Measurements from ENCODE around the gene NPY. TPM values are rescaled to one million over a fixed set of nuclear protein-coding genes. Genes with fewer than 3 reads are reported as not detected.

Gene NPY
- total RNA-seq, 2 experiments from 2014 or later, result not detected

DNA sequence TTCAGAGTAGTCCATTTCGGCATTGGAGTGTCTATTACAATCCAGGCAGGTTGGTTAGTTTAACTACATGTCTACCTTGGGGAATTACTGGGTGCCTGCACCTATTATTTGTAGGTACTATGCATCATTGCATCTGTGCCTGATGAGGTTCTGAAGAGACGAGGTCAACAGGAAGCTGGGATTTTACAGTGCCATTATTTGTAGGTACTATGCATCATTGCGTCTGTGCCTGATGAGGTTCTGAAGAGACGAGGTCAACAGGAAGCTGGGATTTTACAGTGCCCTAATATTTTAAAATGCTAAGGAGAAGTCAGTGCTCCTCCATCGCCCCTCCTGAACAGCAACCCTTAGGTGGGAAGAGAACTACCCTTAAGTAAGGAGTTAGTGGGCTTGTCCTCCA is 41.7 kb downstream of the NPY start:
- H3K4me3 Mint-ChIP-seq, result no peak overlapping the region
- no peaks in the 10 kb centered on the region for H3K36me3 Mint-ChIP-seq
- DNase-seq (no peak), ATAC-seq (ENCODE audit: low read depth) (no peak)
- no peaks in the 10 kb centered on the region for H3K9me3 Mint-ChIP-seq
- peaks cover 13% of the 10 kb centered on the region for H3K27me3 Mint-ChIP-seq
- no peaks in the 10 kb centered on the region for H3K4me1 Mint-ChIP-seq
- H3K27ac Mint-ChIP-seq, result no peak overlapping the region
- POLR2A ChIA-PET, result no interaction called here

GRCh38 chr7:24328050-24328449 is 44.1 kb downstream of the NPY start:
- no peaks in the 10 kb centered on the region for H3K36me3 Mint-ChIP-seq
- H3K27me3 Mint-ChIP-seq, result peaks cover 7% of the 10 kb centered on the region
- peaks cover 2% of the 10 kb centered on the region for H3K9me3 Mint-ChIP-seq
- POLR2A ChIA-PET, result no interaction called here
- no peak for ATAC-seq (ENCODE audit: low read depth)
- H3K4me3 Mint-ChIP-seq, result no peak overlapping the region
- no peak overlapping the region for H3K27ac Mint-ChIP-seq
- no peak for DNase-seq
- no peaks in the 10 kb centered on the region for H3K4me1 Mint-ChIP-seq

- Mint-ChIP-seq H3K27ac (no peak overlapping the region), H3K4me1 (no peaks in the 10 kb centered on the region), H3K4me3 (no peak overlapping the region), H3K27me3 (peaks cover 8% of the 10 kb centered on the region), H3K36me3 (no peaks in the 10 kb centered on the region), H3K9me3 (peaks cover 2% of the 10 kb centered on the region)
- POLR2A ChIA-PET, result no interaction called here
- DNase-seq, result no peak
- ATAC-seq (ENCODE audit: low read depth), result no peak
Observed at GRCh38 chr7:24328894-24329293, 44.9 kb downstream of the NPY start.

- ATAC-seq (ENCODE audit: low read depth), result no peak
- H3K9me3 Mint-ChIP-seq, result peaks cover 2% of the 10 kb centered on the region
- no peak for DNase-seq
- H3K27me3 Mint-ChIP-seq, result peaks cover 9% of the 10 kb centered on the region
- no peaks in the 10 kb centered on the region for H3K4me1 Mint-ChIP-seq
- POLR2A ChIA-PET, result no interaction called here
- H3K4me3 Mint-ChIP-seq, result no peak overlapping the region
- no peak overlapping the region for H3K27ac Mint-ChIP-seq
- H3K36me3 Mint-ChIP-seq, result no peaks in the 10 kb centered on the region
Observed at GRCh38 chr7:24334012-24334411, 50.0 kb downstream of the NPY start.

DNA sequence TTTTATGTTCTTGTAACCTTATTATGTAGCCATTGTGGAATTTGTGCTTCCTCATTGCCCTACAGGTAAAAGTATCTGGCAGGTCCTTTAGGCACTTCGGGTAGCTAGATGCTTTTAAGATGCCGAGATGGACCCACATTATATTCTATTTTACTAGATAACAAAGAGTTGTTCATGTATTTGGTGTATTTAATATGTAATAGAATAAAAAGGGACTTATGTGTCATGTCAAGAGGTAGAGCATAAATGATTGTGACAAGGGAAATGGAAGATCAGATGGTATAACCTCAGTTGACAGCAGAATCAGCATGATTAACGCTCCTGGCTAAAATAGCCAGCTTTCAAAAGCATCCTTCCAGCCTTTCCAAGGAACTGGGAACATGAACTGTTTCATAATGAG is 50.6 kb downstream of the NPY start:
- no peak for ATAC-seq (ENCODE audit: low read depth)
- POLR2A ChIA-PET, result no interaction called here
- no peaks in the 10 kb centered on the region for H3K36me3 Mint-ChIP-seq

DNA sequence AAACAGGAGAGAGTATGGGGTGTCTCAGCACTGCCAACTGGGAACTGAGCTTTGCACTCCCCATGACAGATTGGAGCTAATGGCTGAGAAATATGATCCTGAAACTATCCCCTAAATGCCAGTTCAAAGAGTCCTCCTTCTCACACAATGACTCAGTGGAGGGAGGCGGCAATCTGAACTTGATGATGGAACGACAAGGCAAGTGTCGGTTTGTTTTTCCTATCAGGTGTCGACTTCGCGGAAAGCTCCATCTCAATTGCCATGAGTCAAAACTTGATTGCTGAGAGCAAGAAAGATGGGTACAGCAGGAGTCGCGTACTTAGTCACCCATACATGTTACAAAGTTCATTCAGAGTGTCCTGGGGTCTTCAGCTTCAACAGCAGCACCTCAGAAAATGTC is 52.5 kb downstream of the NPY start:
- no peak overlapping the region for H3K4me3 Mint-ChIP-seq
- no peaks in the 10 kb centered on the region for H3K4me1 Mint-ChIP-seq
- H3K9me3 Mint-ChIP-seq, result peaks cover 2% of the 10 kb centered on the region
- no peak for ATAC-seq (ENCODE audit: low read depth)
- no peak for DNase-seq
- peaks cover 7% of the 10 kb centered on the region for H3K27me3 Mint-ChIP-seq
- H3K27ac Mint-ChIP-seq, result no peak overlapping the region
- H3K36me3 Mint-ChIP-seq, result no peaks in the 10 kb centered on the region
- POLR2A ChIA-PET, result no interaction called here

More for the DNA sequence above, 50.6 kb downstream of the NPY start:
- H3K4me3 Mint-ChIP-seq, result no peak overlapping the region
- H3K27me3 Mint-ChIP-seq, result peaks cover 9% of the 10 kb centered on the region
- H3K9me3 Mint-ChIP-seq, result peaks cover 2% of the 10 kb centered on the region
- H3K27ac Mint-ChIP-seq, result no peak overlapping the region
- no peak for DNase-seq
- no peaks in the 10 kb centered on the region for H3K4me1 Mint-ChIP-seq

DNA sequence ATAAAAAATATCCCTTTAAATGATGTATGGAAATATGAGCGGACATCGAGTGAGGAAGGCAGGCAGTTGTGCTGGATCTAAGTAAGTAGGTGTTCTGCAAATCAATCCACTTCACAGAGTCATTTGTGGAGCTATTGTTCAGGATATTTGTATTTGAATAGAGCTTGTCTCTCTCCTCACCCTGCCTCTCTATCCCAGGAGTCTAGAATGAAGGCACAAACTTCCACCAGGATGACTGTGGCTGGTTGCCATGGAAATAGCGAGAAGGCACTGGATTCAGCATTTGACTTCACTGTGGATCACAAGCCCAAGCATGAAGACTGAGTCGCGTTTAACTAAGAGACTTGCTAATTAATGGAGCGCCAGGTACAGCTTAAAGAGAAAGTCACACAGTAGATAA is 53.2 kb downstream of the NPY start:
- DNase-seq (no peak), ATAC-seq (ENCODE audit: low read depth) (no peak)
- Mint-ChIP-seq H3K4me3 (no peak overlapping the region), H3K9me3 (peaks cover 2% of the 10 kb centered on the region), H3K4me1 (no peaks in the 10 kb centered on the region), H3K27me3 (peaks cover 7% of the 10 kb centered on the region), H3K27ac (no peak overlapping the region), H3K36me3 (no peaks in the 10 kb centered on the region)
- POLR2A ChIA-PET, result no interaction called here

- Mint-ChIP-seq H3K4me1 (no peaks in the 10 kb centered on the region), H3K4me3 (no peak overlapping the region), H3K36me3 (no peaks in the 10 kb centered on the region), H3K27ac (no peak overlapping the region), H3K27me3 (peaks cover 5% of the 10 kb centered on the region), H3K9me3 (no peaks in the 10 kb centered on the region)
- DNase-seq (no peak), ATAC-seq (ENCODE audit: low read depth) (no peak)
- POLR2A ChIA-PET, result no interaction called here
Observed at GRCh38 chr7:24339575-24339974, 55.6 kb downstream of the NPY start.

GRCh38 chr7:24340727-24341126 is 56.7 kb downstream of the NPY start:
- ATAC-seq (ENCODE audit: low read depth) (no peak), DNase-seq (no peak)
- Mint-ChIP-seq H3K27ac (no peak overlapping the region), H3K27me3 (peaks cover 5% of the 10 kb centered on the region), H3K4me1 (no peaks in the 10 kb centered on the region), H3K9me3 (no peaks in the 10 kb centered on the region), H3K4me3 (no peak overlapping the region), H3K36me3 (no peaks in the 10 kb centered on the region)
- POLR2A ChIA-PET, result no interaction called here

Measured in activated naive CD8-positive, alpha-beta T cell treated with anti-CD3 and anti-CD28 coated beads, Interleukin-2, amount 10 ng/mL, durations not matched to agents 7 days and 5 days (primary cell).